NCI-H69 (cell line): ENCODE results near the gene SFXN1.
"Not testable (repeated sequence)": the region's sequence is repeated elsewhere in the genome, so short reads cannot be mapped to it uniquely, and the experiment has no call there.

Experiments
- DNase-seq: peaks from one replicate; lab custom pipeline; 2025; lab: John Stamatoyannopoulos, UW

Gene SFXN1, protein sequence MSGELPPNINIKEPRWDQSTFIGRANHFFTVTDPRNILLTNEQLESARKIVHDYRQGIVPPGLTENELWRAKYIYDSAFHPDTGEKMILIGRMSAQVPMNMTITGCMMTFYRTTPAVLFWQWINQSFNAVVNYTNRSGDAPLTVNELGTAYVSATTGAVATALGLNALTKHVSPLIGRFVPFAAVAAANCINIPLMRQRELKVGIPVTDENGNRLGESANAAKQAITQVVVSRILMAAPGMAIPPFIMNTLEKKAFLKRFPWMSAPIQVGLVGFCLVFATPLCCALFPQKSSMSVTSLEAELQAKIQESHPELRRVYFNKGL

GRCh38 chr5:175478384-175479124 is at the start of gene SFXN1:
Gene SFXN1, plus strand, starts transcription at chr5:175478560. Its CDS starts 13,544 bp downstream, at chr5:175492104.
- DNase-seq = peak; percentile 95

GRCh38 chr5:175434800-175435199 is 43.6 kb upstream of the SFXN1 start:
- no peak for DNase-seq

GRCh38 chr5:175436359-175436758 is 42.0 kb upstream of the SFXN1 start:
- DNase-seq = no peak

GRCh38 chr5:175438234-175438857 is 40.0 kb upstream of the SFXN1 start:
- DNase-seq = no peak

GRCh38 chr5:175443514-175444059 is 34.8 kb upstream of the SFXN1 start:
- DNase-seq = no peak

- DNase-seq = peak; percentile 68
Measured at GRCh38 chr5:175444060-175444904, 34.1 kb upstream of the SFXN1 start, which contains the start of gene DRD1. Gene DRD1, minus strand, starts transcription at chr5:175444182. Its CDS starts 1,083 bp downstream, at chr5:175443099.

- no peak for DNase-seq
Measured at GRCh38 chr5:175444905-175445456, 33.4 kb upstream of the SFXN1 start.

GRCh38 chr5:175446378-175446777 is 32.0 kb upstream of the SFXN1 start:
- DNase-seq = not testable (repeated sequence)

DNA sequence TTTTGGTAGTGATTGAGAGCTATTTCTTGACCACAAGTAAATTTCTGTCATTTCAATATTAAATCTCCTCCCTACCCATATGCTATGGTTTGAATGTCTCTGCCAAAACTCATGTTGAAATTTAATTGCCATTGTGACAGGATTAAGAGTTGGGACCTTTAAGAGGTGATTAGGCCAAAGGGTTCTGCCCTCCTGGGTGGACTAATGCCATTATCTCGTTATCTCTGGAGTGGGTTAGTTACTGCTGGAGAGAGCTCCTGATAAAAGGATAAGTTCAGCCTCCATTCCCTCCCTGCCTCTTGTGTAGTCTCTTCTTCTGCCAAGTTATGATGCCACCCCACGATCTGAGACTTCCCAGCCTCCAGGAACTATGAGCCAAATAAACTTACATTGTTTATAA is 30.8 kb upstream of the SFXN1 start:
- DNase-seq = no peak

- DNase-seq = peak; percentile 15
Measured at GRCh38 chr5:175448276-175448675, 30.1 kb upstream of the SFXN1 start.

GRCh38 chr5:175452166-175452565 is 26.2 kb upstream of the SFXN1 start:
- DNase-seq = no peak

- not testable (repeated sequence) for DNase-seq
Measured at GRCh38 chr5:175454338-175454737, 24.0 kb upstream of the SFXN1 start.

DNA sequence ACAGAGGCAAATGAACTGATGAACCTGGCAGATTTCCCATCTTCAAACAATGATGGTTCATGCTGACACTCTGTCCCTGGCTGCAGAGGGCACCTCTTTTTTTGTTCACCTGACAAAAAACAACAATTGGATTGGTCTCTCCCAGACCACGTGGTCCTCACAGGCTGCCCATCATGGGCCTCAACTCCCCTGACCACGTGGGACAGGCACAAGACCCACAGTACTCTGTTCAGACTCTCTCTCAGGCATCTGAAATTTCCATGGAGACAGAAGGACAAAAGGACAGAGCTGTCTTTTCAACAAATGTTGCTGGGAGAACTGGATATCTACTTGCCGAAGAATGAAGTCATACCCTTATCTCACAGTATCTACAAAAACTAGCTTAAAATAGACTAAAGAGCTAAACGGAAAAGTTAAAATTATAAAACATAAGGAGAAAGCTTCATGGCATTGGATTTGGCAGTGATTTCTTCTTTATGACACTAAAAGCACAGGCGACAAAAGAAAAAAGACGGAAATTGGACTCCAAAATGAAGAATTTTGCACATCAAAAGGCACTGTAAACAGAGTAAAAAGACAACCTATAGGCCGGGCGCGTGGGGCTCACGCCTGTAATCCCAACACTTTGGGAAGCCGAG is 22.1 kb upstream of the SFXN1 start:
- no peak for DNase-seq

GRCh38 chr5:175457466-175457865 is 20.9 kb upstream of the SFXN1 start:
- DNase-seq = peak; percentile 8

DNA sequence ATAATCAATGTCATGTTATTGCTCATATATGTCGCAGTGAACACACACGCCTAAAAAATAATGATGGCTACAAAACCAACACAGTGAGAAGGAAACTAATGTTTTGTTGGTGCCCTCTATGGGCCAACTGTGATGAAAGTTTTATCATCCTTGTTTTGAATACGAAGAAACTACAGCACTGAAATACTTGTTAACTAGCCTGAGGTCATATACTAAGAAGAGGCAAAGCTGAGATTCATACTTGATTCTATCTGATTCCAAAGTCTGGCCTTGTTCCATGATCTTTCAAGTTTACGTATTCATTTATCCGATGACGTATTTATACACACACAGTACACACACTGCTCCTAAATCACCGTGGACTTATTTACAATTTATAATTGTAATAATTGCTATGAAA is 18.2 kb upstream of the SFXN1 start:
- peak; percentile 41 for DNase-seq

- DNase-seq = no peak
Measured at GRCh38 chr5:175460552-175460951, 17.8 kb upstream of the SFXN1 start.

DNA sequence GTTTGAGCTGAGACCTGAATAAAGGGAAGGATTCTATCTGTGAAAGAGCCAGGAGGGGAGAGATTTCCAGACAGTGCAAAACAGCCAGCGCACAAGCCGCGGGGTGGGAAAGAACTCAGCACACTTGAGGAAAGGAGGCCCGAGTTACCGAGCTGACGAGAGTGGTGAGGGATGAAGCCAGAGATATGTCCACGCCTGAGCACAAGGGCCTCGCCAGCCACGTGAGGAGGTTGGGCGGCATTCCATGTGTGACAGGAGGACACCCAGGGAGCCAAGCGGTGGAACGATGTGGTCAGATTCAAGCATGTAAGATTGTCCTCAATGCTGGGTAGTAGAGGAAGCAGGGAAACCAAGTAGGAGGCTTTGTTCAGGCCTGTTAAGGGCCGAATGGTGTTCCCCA is 17.0 kb upstream of the SFXN1 start:
- DNase-seq = no peak

DNA sequence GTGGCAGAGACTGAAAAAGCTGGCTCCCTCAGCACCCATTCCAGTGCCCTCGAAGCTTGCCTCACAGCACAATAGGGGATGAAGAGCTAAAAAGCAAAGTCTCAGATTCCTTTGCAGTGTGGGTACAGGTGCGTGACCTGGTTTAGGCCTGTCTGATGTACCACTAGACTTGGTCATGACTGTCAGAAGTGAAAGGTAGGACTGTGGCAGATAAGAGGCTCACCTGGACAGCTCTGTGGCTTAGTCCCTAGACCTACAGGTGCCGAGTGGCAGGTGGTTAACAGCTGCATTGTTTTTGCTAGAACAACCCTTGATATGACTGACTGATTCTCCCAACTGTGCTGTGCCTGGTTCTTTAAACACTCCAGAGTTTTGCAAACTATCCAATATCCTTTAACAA is 14.7 kb upstream of the SFXN1 start:
- peak; percentile 36 for DNase-seq

GRCh38 chr5:175464074-175464941 is 14.1 kb upstream of the SFXN1 start:
- peak; percentile 73 for DNase-seq

DNA sequence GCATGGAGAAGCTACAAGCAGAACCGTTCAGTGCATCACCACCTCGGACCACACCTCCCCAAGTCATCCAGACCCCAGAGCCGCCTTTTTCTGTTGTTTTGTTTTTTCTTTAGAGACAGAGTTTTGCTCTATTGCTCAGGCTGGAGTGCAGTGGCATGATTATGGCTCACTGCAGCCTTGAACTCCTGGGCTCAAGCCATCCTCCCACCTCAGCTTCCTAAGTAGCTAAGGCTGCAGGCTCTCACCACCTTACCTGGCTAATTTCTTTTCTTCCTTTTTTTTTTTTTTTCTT is 13.5 kb upstream of the SFXN1 start:
- no peak for DNase-seq
